ENCODE results near the gene CDON.

DNA sequence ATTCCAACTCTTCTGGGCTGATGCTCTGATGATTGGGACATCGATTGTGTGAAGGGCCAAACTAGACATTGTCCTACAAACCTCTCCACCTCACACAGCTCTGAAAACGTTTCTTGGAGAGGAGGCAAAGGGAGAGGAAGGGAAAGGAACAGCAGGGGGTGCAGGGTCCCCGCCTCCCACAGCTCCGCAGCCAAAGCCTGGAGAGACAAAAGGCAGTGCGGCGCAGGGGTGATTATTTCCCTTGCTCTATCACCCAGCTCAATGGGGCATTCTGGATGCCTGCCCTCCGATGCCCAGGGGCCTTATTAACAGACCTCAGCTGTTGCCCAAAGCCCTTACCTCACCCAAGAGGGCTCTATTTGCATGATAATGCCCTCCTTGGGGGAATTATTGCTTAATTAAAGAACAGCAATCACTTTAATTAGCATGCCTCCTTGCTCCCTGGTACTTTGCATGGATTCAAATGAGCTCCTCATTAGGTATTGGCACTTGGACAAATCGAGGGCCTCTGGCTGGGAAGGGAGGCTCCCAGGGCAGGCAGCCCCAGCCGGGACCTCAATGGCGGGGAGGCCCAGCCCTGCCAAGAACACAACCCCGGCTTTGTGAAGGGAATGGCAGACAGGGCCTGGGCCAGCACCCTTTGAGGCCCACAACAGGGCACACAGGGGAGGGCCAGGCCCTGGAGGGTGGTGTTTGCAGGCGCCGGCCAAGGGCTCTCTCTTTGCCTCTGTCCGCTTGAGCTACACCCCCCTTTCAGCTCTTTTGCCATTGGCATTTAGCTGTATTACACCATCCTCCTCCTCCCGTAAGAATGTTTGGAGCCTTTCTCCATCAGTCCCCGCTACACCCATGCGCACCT lies 19.8 kb upstream of the CDON start:
- no peak for TF ChIP-seq CTCF (IDR thresholded peaks at IDR 0.05)
- TF ChIP-seq ZFX (IDR thresholded peaks at IDR 0.05; ENCODE audit: borderline replicate concordance): no peak

Measured in 22Rv1 (cell line).